H1 (cell line): ENCODE results near the gene MPDU1. TPM values are rescaled to one million over a fixed set of nuclear protein-coding genes. Genes with fewer than 3 reads are reported as not detected.

Experiments used
- CHD7 ChIP-seq: fragments of 300-600 bp; sonication (generic); IDR thresholded peaks from 2 replicates; pipeline ENCODE4 v1.7.1; 2012; ENCODE audit warnings: low read length, moderate library complexity, mild to moderate bottlenecking, inconsistent platforms; ENCODE audit not compliant: insufficient replicate concordance
- E2F6 ChIP-seq: IDR thresholded peaks from 2 replicates; pipeline ENCODE4 v1.6.1; 2012; ENCODE audit warnings: inconsistent platforms
- MAX ChIP-seq: IDR thresholded peaks from 2 replicates; pipeline ENCODE4 v1.6.1; 2012; ENCODE audit warnings: inconsistent platforms
- RAD21 ChIP-seq, 2 experiments: IDR thresholded peaks in 1 of 2; conservative IDR thresholded peaks in 1 of 2; 2 replicates each; pipeline ENCODE4 v1.6.1; 2011; ENCODE audit warnings: low read depth in 2 of 2, low read length in 2 of 2, improper control_type of control experiment in 1 of 2, inconsistent platforms in 1 of 2, mild to moderate bottlenecking in 1 of 2, moderate library complexity in 1 of 2
- SP4 ChIP-seq: IDR thresholded peaks from 2 replicates; pipeline ENCODE4 v1.6.1; 2012; ENCODE audit warnings: low read length, inconsistent platforms
- USF2 ChIP-seq: IDR thresholded peaks from 2 replicates; pipeline ENCODE4 v1.6.1; 2011; ENCODE audit warnings: low read length, improper control_type of control experiment
- polyA plus RNA-seq, 7 experiments: library from polyadenylated mRNA; depleted of rRNA in 3 of 7; stranded (reverse) in 5 of 7; unstranded in 2 of 7; fragments of >200 nt in 5 of 7; fragments of 200-250 nt in 2 of 7; gene quantifications; 1 replicate in 5 of 7; 2 replicates in 1 of 7; 4 replicates in 1 of 7; pipeline versions ENCODE4 v1.2.1 to v1.2.3, GENCODE V29; 2011 to 2013; ENCODE audit warnings: missing spikeins in 2 of 7, mixed read lengths in 2 of 7
- total RNA-seq: library from RNA; stranded (reverse); fragmentation: NEBNext Ultra II Directional; extraction: Animal tissue kit (Norgen Biotek cat#: 25700); gene quantifications from 2 replicates; pipeline ENCODE4 v1.2.1, GENCODE V29; 2021

MPDU1 gene
- total and polyA plus RNA-seq, 2 of the 8 experiments (the other 6 are each of a cell fraction or from before 2014, with no cell fraction given): 63.2 to 142 TPM

- TF ChIP-seq CHD7 (no peak), USF2 (no peak), SP4 (no peak), MAX (peak; percentile 42; the same call in 1 of the 2 replicates), E2F6 (no peak), RAD21 (IDR thresholded peaks at IDR 0.05 in 1 of 2, conservative IDR thresholded peaks at IDR 0.05 in 1 of 2; ENCODE audit: low read depth in 2 of 2, low read length in 2 of 2) (peak in 1 of 2 experiments; percentile 26; a peak in 1 of 4 replicates)
Observed at GRCh38 chr17:7555320-7555948, 28.2 kb upstream of the MPDU1 start (continued).
